AG08395 (cell line): ENCODE results near the gene BEAN1.

Experiments used
- DNase-seq: peaks from one replicate; pipeline ENCODE4 v3.0.0; 2012; ENCODE audit warnings: mixed read lengths, low spot score

The BEAN1 gene

GRCh38 chr16:66419527-66419926, 7.6 kb upstream of the BEAN1 start:
- DNase-seq = no peak

GRCh38 chr16:66420396-66420795, 6.7 kb upstream of the BEAN1 start:
- no peak for DNase-seq

- no peak for DNase-seq
Observed at GRCh38 chr16:66421891-66422290, 5.2 kb upstream of the BEAN1 start.

GRCh38 chr16:66422366-66422765, 4.7 kb upstream of the BEAN1 start:
- no peak for DNase-seq

- no peak for DNase-seq
Observed at GRCh38 chr16:66423177-66423576, 3.9 kb upstream of the BEAN1 start.

- DNase-seq = no peak
Observed at GRCh38 chr16:66425651-66426050, 1.4 kb upstream of the BEAN1 start.

- DNase-seq = no peak
Observed at GRCh38 chr16:66426112-66427035, 721 bp upstream of the BEAN1 start.

- no peak for DNase-seq
Observed at GRCh38 chr16:66427871-66428681, 981 bp downstream of the BEAN1 start.

- no peak for DNase-seq
Observed at GRCh38 chr16:66428682-66429251, 1.7 kb downstream of the BEAN1 start.

GRCh38 chr16:66429290-66429962, 2.3 kb downstream of the BEAN1 start:
- no peak for DNase-seq

- DNase-seq = no peak
Observed at GRCh38 chr16:66430214-66430613, 3.1 kb downstream of the BEAN1 start.

- no peak for DNase-seq
Observed at GRCh38 chr16:66431760-66432159, 4.7 kb downstream of the BEAN1 start.

- no peak for DNase-seq
Observed at GRCh38 chr16:66432429-66432828, 5.3 kb downstream of the BEAN1 start.

GRCh38 chr16:66434619-66435430, 7.7 kb downstream of the BEAN1 start:
- no peak for DNase-seq

- DNase-seq = no peak
Observed at GRCh38 chr16:66435896-66436295, 8.8 kb downstream of the BEAN1 start.

GRCh38 chr16:66437391-66437945, 10.4 kb downstream of the BEAN1 start:
- no peak for DNase-seq

GRCh38 chr16:66438536-66438935, 11.4 kb downstream of the BEAN1 start:
- DNase-seq = no peak

GRCh38 chr16:66439051-66439730, 12.1 kb downstream of the BEAN1 start:
- no peak for DNase-seq

GRCh38 chr16:66440271-66440802, 13.2 kb downstream of the BEAN1 start:
- no peak for DNase-seq

GRCh38 chr16:66440970-66441369, 13.9 kb downstream of the BEAN1 start:
- DNase-seq = no peak
